ENCODE measurements around the gene SLC52A1. TPM values are rescaled to one million over a fixed set of nuclear protein-coding genes. Genes with fewer than 3 reads are reported as not detected.
"Not testable (repeated sequence)": the region's sequence is repeated elsewhere in the genome, so short reads cannot be mapped to it uniquely, and the experiment has no call there.

Gene SLC52A1
- total RNA-seq, 2 donors from 2014 or later = not detected

GRCh38 chr17:5034651-5035050 is 575 bp downstream of the SLC52A1 start:
- Histone ChIP-seq H3K9me3 (no peaks in the 10 kb centered on the region), H3K27me3 (no peaks in the 10 kb centered on the region), H3K4me3 (no peak overlapping the region), H3K4me1 (peaks cover 0 to 10% of the 10 kb centered on the region in 2 donors), H3K27ac (no peak overlapping the region), H3K36me3 (no peaks in the 10 kb centered on the region)
- DNase-seq (ENCODE audit: low spot score) = no peak
- TF ChIP-seq, protein P1, sequence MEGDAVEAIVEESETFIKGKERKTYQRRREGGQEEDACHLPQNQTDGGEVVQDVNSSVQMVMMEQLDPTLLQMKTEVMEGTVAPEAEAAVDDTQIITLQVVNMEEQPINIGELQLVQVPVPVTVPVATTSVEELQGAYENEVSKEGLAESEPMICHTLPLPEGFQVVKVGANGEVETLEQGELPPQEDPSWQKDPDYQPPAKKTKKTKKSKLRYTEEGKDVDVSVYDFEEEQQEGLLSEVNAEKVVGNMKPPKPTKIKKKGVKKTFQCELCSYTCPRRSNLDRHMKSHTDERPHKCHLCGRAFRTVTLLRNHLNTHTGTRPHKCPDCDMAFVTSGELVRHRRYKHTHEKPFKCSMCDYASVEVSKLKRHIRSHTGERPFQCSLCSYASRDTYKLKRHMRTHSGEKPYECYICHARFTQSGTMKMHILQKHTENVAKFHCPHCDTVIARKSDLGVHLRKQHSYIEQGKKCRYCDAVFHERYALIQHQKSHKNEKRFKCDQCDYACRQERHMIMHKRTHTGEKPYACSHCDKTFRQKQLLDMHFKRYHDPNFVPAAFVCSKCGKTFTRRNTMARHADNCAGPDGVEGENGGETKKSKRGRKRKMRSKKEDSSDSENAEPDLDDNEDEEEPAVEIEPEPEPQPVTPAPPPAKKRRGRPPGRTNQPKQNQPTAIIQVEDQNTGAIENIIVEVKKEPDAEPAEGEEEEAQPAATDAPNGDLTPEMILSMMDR (IDR thresholded peaks at IDR 0.05) = no peak

- Histone ChIP-seq H3K9me3 (no peaks in the 10 kb centered on the region), H3K4me3 (no peak overlapping the region), H3K27me3 (no peaks in the 10 kb centered on the region), H3K4me1 (peaks cover 0 to 10% of the 10 kb centered on the region in 2 donors), H3K27ac (no peak overlapping the region), H3K36me3 (no peaks in the 10 kb centered on the region)
- TF ChIP-seq, protein P1 (IDR thresholded peaks at IDR 0.05) = no peak
- DNase-seq (ENCODE audit: low spot score) = no peak
These were observed 1.2 kb downstream of the SLC52A1 start for GRCh38 chr17:5034063-5034462.

DNA sequence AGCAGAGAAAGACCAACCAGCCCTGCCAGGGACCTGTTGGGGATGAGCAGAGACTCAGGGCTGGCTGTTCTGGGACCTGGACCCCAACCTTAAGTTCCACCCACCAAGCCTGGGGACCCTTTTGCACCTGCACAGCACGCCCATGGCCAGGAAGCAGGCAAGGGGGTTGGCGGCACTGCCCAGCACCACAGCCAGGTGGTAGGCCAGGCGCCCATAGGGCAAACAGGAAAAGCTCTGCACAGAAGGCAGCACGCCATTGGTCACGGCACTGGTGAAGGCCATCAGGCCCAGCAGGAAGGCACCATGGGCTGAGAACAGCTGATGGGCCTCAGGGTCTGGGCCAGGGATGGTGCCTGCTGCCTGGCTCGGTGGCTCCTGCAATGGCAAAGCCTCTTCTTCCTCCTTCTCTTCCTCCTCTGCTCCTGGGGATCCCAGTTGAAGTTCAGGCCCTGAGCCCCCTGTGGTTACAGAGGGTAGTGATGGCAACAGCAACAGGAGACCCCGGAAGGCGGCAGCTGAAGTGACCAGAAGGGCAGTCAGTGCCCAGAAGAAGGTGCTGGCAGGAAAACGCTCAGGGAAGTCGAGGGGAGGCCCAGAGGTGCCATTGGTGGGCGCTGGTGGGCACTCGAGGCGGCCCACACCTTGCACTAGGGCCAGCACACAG is 1.7 kb downstream of the SLC52A1 start:
- Histone ChIP-seq H3K36me3 (no peaks in the 10 kb centered on the region), H3K4me3 (no peak overlapping the region), H3K27me3 (no peaks in the 10 kb centered on the region), H3K9me3 (no peaks in the 10 kb centered on the region), H3K27ac (no peak overlapping the region), H3K4me1 (peaks cover 0 to 10% of the 10 kb centered on the region in 2 donors)
- no peak for DNase-seq (ENCODE audit: low spot score)
- TF ChIP-seq, protein P1 (IDR thresholded peaks at IDR 0.05) = no peak

GRCh38 chr17:5032865-5033264 is 2.4 kb downstream of the SLC52A1 start:
- TF ChIP-seq, protein P1 (IDR thresholded peaks at IDR 0.05) = no peak
- no peak for DNase-seq (ENCODE audit: low spot score)
- H3K27me3 ChIP-seq = no peaks in the 10 kb centered on the region
- no peaks in the 10 kb centered on the region for H3K36me3 ChIP-seq
- peaks cover 0 to 10% of the 10 kb centered on the region in 2 donors for H3K4me1 ChIP-seq
- no peak overlapping the region for H3K27ac ChIP-seq
- H3K4me3 ChIP-seq = no peak overlapping the region
- H3K9me3 ChIP-seq = no peaks in the 10 kb centered on the region

GRCh38 chr17:5031365-5032082 is 3.7 kb downstream of the SLC52A1 start:
- Histone ChIP-seq H3K4me1 (peaks cover 0 to 10% of the 10 kb centered on the region in 2 donors), H3K27me3 (no peaks in the 10 kb centered on the region), H3K4me3 (peak overlapping the region; percentile 22 to 56), H3K36me3 (no peaks in the 10 kb centered on the region), H3K27ac (peak overlapping the region; percentile 21 to 39), H3K9me3 (no peaks in the 10 kb centered on the region)
- peak; percentile 76 for DNase-seq (ENCODE audit: low spot score)
- TF ChIP-seq, protein P1 (IDR thresholded peaks at IDR 0.05) = peak; percentile 80 to 90

- not testable (repeated sequence) for H3K27me3 ChIP-seq; H3K36me3 ChIP-seq; H3K27ac ChIP-seq; DNase-seq (ENCODE audit: low spot score); H3K4me3 ChIP-seq; H3K4me1 ChIP-seq; H3K9me3 ChIP-seq
These were observed 5.1 kb downstream of the SLC52A1 start for GRCh38 chr17:5030168-5030567.
